ENCODE measurements around the gene ANKS1B. TPM values are rescaled to one million over a fixed set of nuclear protein-coding genes. Genes with fewer than 3 reads are reported as not detected.

The ANKS1B gene
- total RNA-seq, 2 experiments from 2014 or later, result 0.30 to 1.3 TPM

- H3K27me3 Mint-ChIP-seq, result no peaks in the 10 kb centered on the region
- CTCF ChIA-PET, result no interaction called here
- no peaks in the 10 kb centered on the region for H3K4me1 Mint-ChIP-seq
- no peak overlapping the region for H3K27ac Mint-ChIP-seq
- H3K9me3 Mint-ChIP-seq, result peaks cover 10% of the 10 kb centered on the region
- H3K4me3 Mint-ChIP-seq, result no peak overlapping the region
- no peaks in the 10 kb centered on the region for H3K36me3 Mint-ChIP-seq (ENCODE audit: low read depth)
- DNase-seq, result no peak
- POLR2A ChIA-PET, result no interaction called here
Observed at GRCh38 chr12:99713946-99714520, 270.7 kb downstream of the ANKS1B start.

DNA sequence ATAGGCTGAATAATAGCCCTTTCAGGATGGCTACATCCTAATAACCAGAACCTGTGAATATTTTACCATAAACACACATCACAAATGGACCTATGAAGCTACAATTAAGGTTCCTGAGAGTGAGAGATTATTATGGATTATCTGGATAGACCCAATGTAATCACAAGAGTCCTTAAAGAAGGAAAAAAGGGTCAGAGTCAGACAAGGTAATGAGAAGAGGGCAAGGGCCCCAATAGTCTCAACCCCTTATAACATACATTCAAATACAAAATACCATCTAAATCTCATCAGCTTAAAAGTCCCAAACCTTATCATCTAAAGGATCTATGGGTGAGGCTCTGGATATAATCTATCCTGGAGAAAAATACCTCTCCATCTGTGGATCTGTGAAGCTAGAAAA lies 272.5 kb downstream of the ANKS1B start:
- no peak overlapping the region for H3K27ac Mint-ChIP-seq
- DNase-seq, result no peak
- H3K36me3 Mint-ChIP-seq (ENCODE audit: low read depth), result no peaks in the 10 kb centered on the region
- POLR2A ChIA-PET, result no interaction called here
- no peak overlapping the region for H3K4me3 Mint-ChIP-seq
- peaks cover 10% of the 10 kb centered on the region for H3K9me3 Mint-ChIP-seq
- no peaks in the 10 kb centered on the region for H3K4me1 Mint-ChIP-seq
- CTCF ChIA-PET, result no interaction called here
- no peaks in the 10 kb centered on the region for H3K27me3 Mint-ChIP-seq

- Mint-ChIP-seq H3K27me3 (no peaks in the 10 kb centered on the region), H3K36me3 (ENCODE audit: low read depth) (no peaks in the 10 kb centered on the region), H3K9me3 (peaks cover 7% of the 10 kb centered on the region), H3K27ac (no peak overlapping the region), H3K4me3 (no peak overlapping the region), H3K4me1 (no peaks in the 10 kb centered on the region)
- ChIA-PET POLR2A (no interaction called here), CTCF (no interaction called here)
- no peak for DNase-seq
Observed at GRCh38 chr12:99711246-99711645, 273.5 kb downstream of the ANKS1B start.

DNA sequence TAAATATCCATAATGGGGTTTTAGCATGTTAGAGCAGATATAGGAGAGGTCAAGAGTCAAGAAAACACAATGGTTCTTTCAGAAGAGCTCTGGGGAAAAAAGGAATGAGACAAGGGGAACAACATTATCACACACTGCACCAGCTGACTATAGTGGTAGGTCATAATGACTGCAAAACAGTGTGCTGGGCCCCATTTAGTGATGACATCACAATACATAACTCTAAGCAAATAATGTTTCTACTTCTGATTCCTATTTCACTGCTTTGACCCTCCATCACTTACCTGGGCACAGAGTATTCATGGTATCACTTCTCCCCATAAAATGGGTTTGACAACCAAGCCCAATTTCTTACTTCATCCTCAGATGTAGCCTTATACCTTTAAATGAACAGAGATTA lies 275.1 kb downstream of the ANKS1B start:
- no peak overlapping the region for H3K4me3 Mint-ChIP-seq
- no peak overlapping the region for H3K27ac Mint-ChIP-seq
- no peaks in the 10 kb centered on the region for H3K36me3 Mint-ChIP-seq (ENCODE audit: low read depth)
- ChIA-PET CTCF (no interaction called here), POLR2A (no interaction called here)
- H3K27me3 Mint-ChIP-seq, result no peaks in the 10 kb centered on the region
- no peaks in the 10 kb centered on the region for H3K4me1 Mint-ChIP-seq
- no peaks in the 10 kb centered on the region for H3K9me3 Mint-ChIP-seq
- DNase-seq, result no peak

DNA sequence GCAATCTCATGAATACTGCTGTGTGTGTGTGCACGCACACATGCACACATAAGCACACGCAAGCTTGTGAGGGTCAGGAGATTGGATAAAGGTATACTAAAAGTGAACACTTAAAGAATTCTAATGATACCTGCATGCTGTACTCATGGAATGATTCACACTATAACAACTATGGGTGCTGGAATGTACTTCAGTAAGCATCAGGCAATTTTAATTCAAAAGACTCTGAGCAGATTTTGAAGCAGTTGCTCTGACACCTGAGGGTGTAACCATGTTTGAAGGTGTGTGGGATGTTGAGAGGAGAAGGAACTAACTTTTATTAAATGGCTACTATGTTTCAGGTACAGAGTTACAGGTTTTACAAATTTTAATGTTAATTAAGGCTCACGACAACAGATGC lies 275.6 kb downstream of the ANKS1B start:
- ChIA-PET CTCF (no interaction called here), POLR2A (no interaction called here)
- H3K9me3 Mint-ChIP-seq, result no peaks in the 10 kb centered on the region
- no peak overlapping the region for H3K4me3 Mint-ChIP-seq
- DNase-seq, result no peak
- H3K27ac Mint-ChIP-seq, result no peak overlapping the region
- H3K36me3 Mint-ChIP-seq (ENCODE audit: low read depth), result no peaks in the 10 kb centered on the region
- no peaks in the 10 kb centered on the region for H3K27me3 Mint-ChIP-seq
- no peaks in the 10 kb centered on the region for H3K4me1 Mint-ChIP-seq

DNA sequence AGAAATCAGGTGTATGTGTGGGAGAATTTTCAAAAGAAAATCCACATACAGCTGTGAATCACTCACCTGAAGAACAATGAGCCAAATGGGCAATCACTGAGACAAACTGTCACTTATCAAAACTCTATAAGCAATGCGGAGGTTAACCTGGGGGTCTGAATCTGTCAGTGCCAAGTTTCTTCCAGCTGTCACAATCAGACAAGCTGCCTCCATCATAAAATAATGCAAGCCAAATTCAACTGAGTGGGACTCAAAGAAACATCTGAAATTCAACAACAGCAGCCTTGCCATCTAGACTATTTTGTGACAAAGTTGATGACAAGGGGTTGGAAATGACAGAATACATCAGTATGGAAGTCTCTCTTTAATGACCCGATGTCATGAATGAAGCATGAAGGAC lies 276.9 kb downstream of the ANKS1B start:
- H3K36me3 Mint-ChIP-seq (ENCODE audit: low read depth), result no peaks in the 10 kb centered on the region
- CTCF ChIA-PET, result interaction anchor here (1.3 kb wide), 1 partner anchor 60 kb away, joined by 3 read pairs; no protein-coding TSS in a partner anchor
- peaks cover 2% of the 10 kb centered on the region for H3K9me3 Mint-ChIP-seq
- no peaks in the 10 kb centered on the region for H3K27me3 Mint-ChIP-seq
- H3K4me1 Mint-ChIP-seq, result no peaks in the 10 kb centered on the region
- POLR2A ChIA-PET, result no interaction called here
- DNase-seq, result no peak
- no peak overlapping the region for H3K27ac Mint-ChIP-seq
- no peak overlapping the region for H3K4me3 Mint-ChIP-seq

GRCh38 chr12:99706736-99707473 lies 277.8 kb downstream of the ANKS1B start:
- POLR2A ChIA-PET, result no interaction called here
- H3K9me3 Mint-ChIP-seq, result peaks cover 2% of the 10 kb centered on the region

DNA sequence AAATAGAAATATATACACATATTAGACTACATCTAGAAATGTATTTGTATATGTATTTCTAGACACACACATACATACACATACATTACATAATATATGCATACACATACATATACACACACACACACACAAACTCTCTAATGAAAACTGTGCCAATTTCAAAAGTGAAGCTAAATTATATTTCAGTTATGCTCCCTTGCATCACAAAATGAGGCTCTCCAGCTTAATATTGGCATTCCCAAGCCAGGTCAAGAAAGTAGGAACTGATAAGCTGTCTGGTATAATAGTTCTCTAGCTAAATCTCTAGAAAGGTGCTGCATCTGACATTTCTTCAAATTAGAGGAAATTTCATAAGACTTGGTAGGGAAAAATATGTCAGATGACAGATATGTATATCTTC lies 280.3 kb downstream of the ANKS1B start:
- Mint-ChIP-seq H3K4me1 (no peaks in the 10 kb centered on the region), H3K27ac (no peak overlapping the region), H3K4me3 (no peak overlapping the region), H3K36me3 (ENCODE audit: low read depth) (no peaks in the 10 kb centered on the region), H3K9me3 (peaks cover 2% of the 10 kb centered on the region), H3K27me3 (no peaks in the 10 kb centered on the region)
- DNase-seq, result no peak
- POLR2A ChIA-PET, result no interaction called here
- CTCF ChIA-PET, result no interaction called here

More at GRCh38 chr12:99706736-99707473, 277.8 kb downstream of the ANKS1B start:
- DNase-seq, result no peak
- Mint-ChIP-seq H3K27ac (no peak overlapping the region), H3K36me3 (ENCODE audit: low read depth) (no peaks in the 10 kb centered on the region), H3K4me1 (no peaks in the 10 kb centered on the region), H3K4me3 (no peak overlapping the region), H3K27me3 (no peaks in the 10 kb centered on the region)
- CTCF ChIA-PET, result no interaction called here

- Mint-ChIP-seq H3K9me3 (peaks cover 2% of the 10 kb centered on the region), H3K4me1 (no peaks in the 10 kb centered on the region), H3K27me3 (no peaks in the 10 kb centered on the region), H3K27ac (no peak overlapping the region), H3K36me3 (ENCODE audit: low read depth) (no peaks in the 10 kb centered on the region), H3K4me3 (no peak overlapping the region)
- ChIA-PET CTCF (no interaction called here), POLR2A (no interaction called here)
- no peak for DNase-seq
Observed at GRCh38 chr12:99704036-99704435, 280.7 kb downstream of the ANKS1B start.

- H3K27ac Mint-ChIP-seq, result no peak overlapping the region
- POLR2A ChIA-PET, result no interaction called here
- H3K9me3 Mint-ChIP-seq, result peaks cover 2% of the 10 kb centered on the region
- no peak overlapping the region for H3K4me3 Mint-ChIP-seq
- no peaks in the 10 kb centered on the region for H3K27me3 Mint-ChIP-seq
- no peak for DNase-seq
- no peaks in the 10 kb centered on the region for H3K36me3 Mint-ChIP-seq (ENCODE audit: low read depth)
- H3K4me1 Mint-ChIP-seq, result no peaks in the 10 kb centered on the region
- CTCF ChIA-PET, result no interaction called here
Observed at GRCh38 chr12:99700032-99700431, 284.7 kb downstream of the ANKS1B start.

- Mint-ChIP-seq H3K27me3 (no peaks in the 10 kb centered on the region), H3K4me3 (no peak overlapping the region), H3K36me3 (ENCODE audit: low read depth) (no peaks in the 10 kb centered on the region), H3K9me3 (peaks cover 4% of the 10 kb centered on the region), H3K27ac (no peak overlapping the region), H3K4me1 (no peaks in the 10 kb centered on the region)
- DNase-seq, result no peak
- ChIA-PET POLR2A (no interaction called here), CTCF (no interaction called here)
Observed at GRCh38 chr12:99695050-99695449, 289.7 kb downstream of the ANKS1B start.

GRCh38 chr12:99686142-99686541 lies 298.6 kb downstream of the ANKS1B start:
- CTCF ChIA-PET, result no interaction called here
- Mint-ChIP-seq H3K27ac (no peak overlapping the region), H3K4me1 (no peaks in the 10 kb centered on the region), H3K27me3 (no peaks in the 10 kb centered on the region), H3K9me3 (peaks cover 10% of the 10 kb centered on the region), H3K4me3 (no peak overlapping the region), H3K36me3 (ENCODE audit: low read depth) (no peaks in the 10 kb centered on the region)
- POLR2A ChIA-PET, result no interaction called here
- DNase-seq, result no peak

- Mint-ChIP-seq H3K27me3 (no peaks in the 10 kb centered on the region), H3K9me3 (peaks cover 13% of the 10 kb centered on the region), H3K27ac (no peak overlapping the region), H3K36me3 (ENCODE audit: low read depth) (no peaks in the 10 kb centered on the region), H3K4me1 (no peaks in the 10 kb centered on the region), H3K4me3 (no peak overlapping the region)
- CTCF ChIA-PET, result no interaction called here
- POLR2A ChIA-PET, result no interaction called here
- no peak for DNase-seq
Observed at GRCh38 chr12:99680276-99680675, 304.5 kb downstream of the ANKS1B start.

GRCh38 chr12:99670635-99671034 lies 314.1 kb downstream of the ANKS1B start:
- no peaks in the 10 kb centered on the region for H3K36me3 Mint-ChIP-seq (ENCODE audit: low read depth)
- DNase-seq, result no peak
- ChIA-PET POLR2A (no interaction called here), CTCF (no interaction called here)
- H3K9me3 Mint-ChIP-seq, result peaks cover 3% of the 10 kb centered on the region
- no peaks in the 10 kb centered on the region for H3K27me3 Mint-ChIP-seq
- no peak overlapping the region for H3K4me3 Mint-ChIP-seq
- no peaks in the 10 kb centered on the region for H3K4me1 Mint-ChIP-seq
- H3K27ac Mint-ChIP-seq, result no peak overlapping the region

All from activated CD4-positive, alpha-beta memory T cell treated with anti-CD3 and anti-CD28 coated beads, Interleukin-2, amount 10 ng/mL, durations not matched to agents 7 days and 5 days (primary cell).